Lower lobe of right lung (tissue), 2 donors: ENCODE results near the gene CCDC127. TPM values are rescaled to one million over a fixed set of nuclear protein-coding genes. Genes with fewer than 3 reads are reported as not detected.
A peak's percentile ranks its signal among the peaks of the same experiment; 100 is the strongest.
"Not testable (repeated sequence)": the region's sequence is repeated elsewhere in the genome, so short reads cannot be mapped to it uniquely, and the experiment has no call there.

Experiments
- ATAC-seq, 2 donors: fragments of 200-7000 bp; cut with Tn5 transposase; one replicate each; pipeline ENCODE4 v1.9.1; 2020 to 2022; ENCODE audit warnings: mild to moderate bottlenecking in 2 of 2, moderate library complexity in 2 of 2
- DNase-seq: peaks from one replicate; pipeline ENCODE4 v3.0.0-alpha.2; 2020
- H3K27ac ChIP-seq: fragments of 200-600 bp; one replicate; pipeline ENCODE4 v1.8.0; 2022
- H3K27me3 ChIP-seq: fragments of 200-600 bp; one replicate; pipeline ENCODE4 v1.8.0; 2022; ENCODE audit warnings: low read depth
- H3K36me3 ChIP-seq: fragments of 200-600 bp; one replicate; pipeline ENCODE4 v1.8.0; 2022; ENCODE audit warnings: mild to moderate bottlenecking
- H3K4me1 ChIP-seq: fragments of 200-600 bp; one replicate; pipeline ENCODE4 v1.8.0; 2022
- H3K4me3 ChIP-seq: fragments of 200-600 bp; one replicate; pipeline ENCODE4 v1.8.0; 2022; ENCODE audit warnings: mild to moderate bottlenecking
- H3K9me3 ChIP-seq: fragments of 200-600 bp; one replicate; pipeline ENCODE4 v1.8.0; 2022
- intact Hi-C: fragments of 100-400 bp; cut with DNase I; formaldehyde crosslinking; loops from one replicate; pipeline ENCODE4 v1.11.0; 2022
- total RNA-seq: library from RNA; stranded (reverse); fragmentation: NEBNext Ultra II Directional; extraction: Animal tissue kit (Norgen Biotek cat#: 25700); gene quantifications from one replicate; pipeline ENCODE4 v1.2.1, GENCODE V29; 2021
- TF ChIP-seq, protein P1 (sequence below): fragments of 200-600 bp; IDR thresholded peaks from one replicate; pipeline ENCODE4 v1.8.0; 2022; ENCODE audit warnings: antibody characterized with exemption, mild to moderate bottlenecking
- donor health status: DM: no; HTN: yes; CAD: no; lungs with severe emphysema.

CCDC127 gene
- total RNA-seq, 1 donor from 2014 or later: 4.9 TPM

DNA sequence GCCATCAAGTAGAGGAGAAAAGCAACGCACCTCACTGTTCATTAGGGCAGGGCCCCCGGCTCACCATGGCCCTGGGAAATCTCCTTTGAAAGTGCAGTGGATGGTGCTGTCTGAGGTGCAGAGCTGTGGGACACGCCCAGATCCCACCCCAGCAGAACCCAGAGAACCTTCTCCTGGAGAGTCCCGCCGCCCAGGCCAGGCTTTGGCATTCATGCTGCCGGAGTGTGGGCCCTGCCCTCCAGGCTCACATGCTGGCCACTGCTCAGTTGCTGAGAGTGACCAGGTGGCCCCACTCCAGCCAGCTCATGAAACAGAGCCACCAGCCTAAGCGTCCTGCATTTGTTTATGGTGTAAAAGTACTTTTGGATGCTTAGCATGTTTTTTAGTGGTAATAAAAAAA lies 50.4 kb downstream of the CCDC127 start:
- TF ChIP-seq, protein P1, sequence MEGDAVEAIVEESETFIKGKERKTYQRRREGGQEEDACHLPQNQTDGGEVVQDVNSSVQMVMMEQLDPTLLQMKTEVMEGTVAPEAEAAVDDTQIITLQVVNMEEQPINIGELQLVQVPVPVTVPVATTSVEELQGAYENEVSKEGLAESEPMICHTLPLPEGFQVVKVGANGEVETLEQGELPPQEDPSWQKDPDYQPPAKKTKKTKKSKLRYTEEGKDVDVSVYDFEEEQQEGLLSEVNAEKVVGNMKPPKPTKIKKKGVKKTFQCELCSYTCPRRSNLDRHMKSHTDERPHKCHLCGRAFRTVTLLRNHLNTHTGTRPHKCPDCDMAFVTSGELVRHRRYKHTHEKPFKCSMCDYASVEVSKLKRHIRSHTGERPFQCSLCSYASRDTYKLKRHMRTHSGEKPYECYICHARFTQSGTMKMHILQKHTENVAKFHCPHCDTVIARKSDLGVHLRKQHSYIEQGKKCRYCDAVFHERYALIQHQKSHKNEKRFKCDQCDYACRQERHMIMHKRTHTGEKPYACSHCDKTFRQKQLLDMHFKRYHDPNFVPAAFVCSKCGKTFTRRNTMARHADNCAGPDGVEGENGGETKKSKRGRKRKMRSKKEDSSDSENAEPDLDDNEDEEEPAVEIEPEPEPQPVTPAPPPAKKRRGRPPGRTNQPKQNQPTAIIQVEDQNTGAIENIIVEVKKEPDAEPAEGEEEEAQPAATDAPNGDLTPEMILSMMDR: no peak
- H3K36me3 ChIP-seq: no peaks in the 10 kb centered on the region
- no peaks in the 10 kb centered on the region for H3K9me3 ChIP-seq
- intact Hi-C loops: no loop called here
- H3K4me1 ChIP-seq: peaks cover 14% of the 10 kb centered on the region
- H3K27ac ChIP-seq: no peak overlapping the region
- no peak overlapping the region for H3K4me3 ChIP-seq
- ATAC-seq (no peak), DNase-seq (no peak)
- H3K27me3 ChIP-seq: no peaks in the 10 kb centered on the region

DNA sequence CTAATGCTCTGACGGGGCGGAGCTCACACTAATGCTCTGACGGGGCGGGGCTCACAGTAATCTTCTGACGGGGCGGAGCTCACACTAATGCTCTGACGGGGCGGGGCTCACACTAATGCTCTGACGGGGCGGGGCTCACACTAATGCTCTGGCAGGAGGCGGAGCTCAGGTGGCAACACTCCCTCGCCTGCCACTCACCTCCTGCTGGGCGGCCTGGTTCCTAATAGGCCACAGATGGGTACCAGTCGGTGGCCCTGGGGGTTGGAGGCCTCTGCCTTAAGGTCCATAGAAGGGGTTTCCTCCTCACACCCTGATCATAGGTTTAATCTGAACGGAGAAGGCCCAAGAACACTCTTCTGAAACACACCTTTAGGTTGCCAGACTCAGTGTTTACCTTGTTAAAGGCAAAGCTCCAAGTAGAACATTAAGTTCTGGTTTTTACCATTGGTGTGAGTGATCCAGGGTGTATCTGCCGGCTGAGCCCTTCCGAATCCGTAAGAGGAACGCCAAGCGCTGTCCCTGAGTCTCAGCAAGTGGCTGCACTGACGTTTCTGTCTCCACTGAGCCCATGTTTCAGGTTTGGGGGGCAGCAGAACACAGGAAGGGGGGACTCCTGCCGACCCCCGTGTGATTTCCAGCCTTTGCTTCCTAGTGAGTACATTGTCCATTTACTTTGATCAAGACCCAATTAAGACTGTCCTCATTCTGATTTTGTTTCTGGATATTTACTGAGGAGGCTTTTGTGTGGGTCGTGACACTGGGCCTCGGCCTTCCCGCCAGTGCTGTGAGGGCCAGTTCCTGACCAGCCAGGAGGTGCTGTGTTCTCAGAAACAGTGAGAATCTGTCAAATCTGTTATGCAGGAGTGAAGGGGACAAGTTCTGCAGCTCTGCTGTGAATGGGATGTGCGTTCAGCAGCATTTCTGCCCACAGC lies 51.2 kb downstream of the CCDC127 start:
- H3K27ac ChIP-seq: no peak overlapping the region
- TF ChIP-seq, protein P1: no peak
- DNase-seq (peak; percentile 41), ATAC-seq (no peak)
- intact Hi-C loops: no loop called here
- no peaks in the 10 kb centered on the region for H3K27me3 ChIP-seq
- H3K36me3 ChIP-seq: no peaks in the 10 kb centered on the region
- peaks cover 14% of the 10 kb centered on the region for H3K4me1 ChIP-seq
- H3K4me3 ChIP-seq: no peak overlapping the region
- no peaks in the 10 kb centered on the region for H3K9me3 ChIP-seq

DNA sequence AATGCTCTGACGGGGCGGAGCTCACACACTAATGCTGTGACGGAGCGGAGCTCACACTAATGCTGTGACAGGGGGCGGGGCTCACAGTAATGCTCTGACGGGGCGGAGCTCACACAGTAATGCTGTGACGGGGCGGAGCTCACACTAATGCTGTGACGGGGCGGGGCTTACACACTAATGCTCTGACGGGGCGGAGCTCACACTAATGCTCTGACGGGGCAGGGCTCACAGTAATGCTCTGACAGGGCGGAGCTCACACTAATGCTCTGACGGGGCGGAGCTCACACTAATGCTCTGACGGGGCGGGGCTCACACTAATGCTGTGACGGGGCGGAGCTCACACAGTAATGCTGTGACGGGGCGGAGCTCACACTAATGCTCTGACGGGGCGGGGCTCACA lies 53.2 kb downstream of the CCDC127 start:
- ATAC-seq, H3K27me3 ChIP-seq, H3K36me3 ChIP-seq, DNase-seq, intact Hi-C loops, H3K4me3 ChIP-seq, H3K27ac ChIP-seq, H3K9me3 ChIP-seq: not testable (repeated sequence)
- peaks cover 10% of the 10 kb centered on the region for H3K4me1 ChIP-seq

DNA sequence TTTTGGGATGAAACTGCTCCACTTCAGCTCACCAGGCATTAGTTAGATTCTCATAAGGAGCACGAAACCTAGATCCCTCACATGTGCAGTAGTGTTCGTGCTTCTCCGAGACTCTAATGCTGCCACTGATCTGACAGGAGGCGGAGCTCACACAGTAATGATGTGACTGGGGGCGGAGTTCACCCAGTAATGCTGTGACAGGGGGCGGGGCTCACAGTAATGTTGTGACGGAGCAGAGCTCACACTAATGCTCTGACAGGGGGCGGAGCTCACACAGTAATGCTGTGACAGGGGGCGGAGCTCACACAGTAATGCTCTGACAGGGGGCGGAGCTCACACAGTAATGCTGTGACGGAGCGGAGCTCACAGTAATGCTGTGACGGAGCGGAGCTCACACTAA lies 53.7 kb downstream of the CCDC127 start:
- intact Hi-C loops: no loop called here
- H3K4me1 ChIP-seq: peaks cover 5% of the 10 kb centered on the region
- no peak overlapping the region for H3K4me3 ChIP-seq
- DNase-seq: no peak
- no peak for ATAC-seq
- TF ChIP-seq, protein P1: no peak
- no peaks in the 10 kb centered on the region for H3K9me3 ChIP-seq
- no peak overlapping the region for H3K27ac ChIP-seq
- no peaks in the 10 kb centered on the region for H3K36me3 ChIP-seq
- no peaks in the 10 kb centered on the region for H3K27me3 ChIP-seq

DNA sequence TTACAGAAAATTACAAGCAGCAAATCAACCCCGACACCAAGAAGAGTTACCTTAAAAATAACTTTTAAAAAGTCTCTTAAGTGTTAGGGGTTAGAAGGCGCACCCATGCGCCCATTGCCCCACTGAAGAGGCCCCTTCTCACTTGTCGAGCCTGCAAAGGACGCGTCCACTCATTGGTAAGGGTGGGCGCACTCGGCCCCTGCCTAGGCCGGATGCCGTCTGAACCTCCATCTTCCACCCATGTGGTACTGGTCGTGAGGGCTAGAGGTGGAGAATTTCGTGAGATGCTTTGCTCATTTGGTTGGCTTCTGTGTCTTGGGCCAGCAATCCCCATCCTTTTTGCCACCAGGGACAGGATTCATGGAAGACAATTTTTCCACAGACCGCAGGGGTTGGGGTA lies 54.1 kb downstream of the CCDC127 start:
- ATAC-seq (no peak), DNase-seq (no peak)
- intact Hi-C loops: no loop called here
- Histone ChIP-seq H3K27me3 (no peaks in the 10 kb centered on the region), H3K36me3 (no peaks in the 10 kb centered on the region), H3K4me1 (peaks cover under 1% of the 10 kb centered on the region), H3K27ac (no peak overlapping the region), H3K9me3 (no peaks in the 10 kb centered on the region), H3K4me3 (no peak overlapping the region)
- TF ChIP-seq, protein P1: no peak

DNA sequence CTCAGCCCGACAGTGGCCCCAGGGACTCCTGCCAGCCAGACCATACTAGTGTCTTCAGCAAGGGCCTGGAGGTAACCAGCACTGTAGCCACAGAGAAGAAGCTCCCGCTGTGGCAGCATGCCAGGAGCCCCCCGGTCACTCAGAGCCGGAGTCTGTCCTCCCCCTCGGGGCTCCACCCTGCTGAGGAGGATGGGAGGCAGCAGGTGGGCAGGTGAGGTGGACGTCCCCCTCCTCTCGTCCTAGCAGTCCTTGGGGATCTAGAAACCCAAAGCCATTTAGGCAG lies 54.7 kb downstream of the CCDC127 start:
- intact Hi-C loops: no loop called here
- DNase-seq: no peak
- no peaks in the 10 kb centered on the region for H3K36me3 ChIP-seq
- no peaks in the 10 kb centered on the region for H3K27me3 ChIP-seq
- H3K4me1 ChIP-seq: no peaks in the 10 kb centered on the region
- no peak for ATAC-seq
- H3K4me3 ChIP-seq: no peak overlapping the region
- TF ChIP-seq, protein P1: no peak
- H3K27ac ChIP-seq: no peak overlapping the region
- H3K9me3 ChIP-seq: no peaks in the 10 kb centered on the region
